GM23338 (cell line): ENCODE measurements around the gene LRP4.
A peak's percentile ranks its signal among the peaks of the same experiment; 100 is the strongest.

ENCODE experiments used
- CREB1 ChIP-seq: fragments of 250-450 bp; sonication (Bioruptor Pico); IDR thresholded peaks from 2 replicates; pipeline ENCODE4 v1.5.0; 2020; ENCODE audit warnings: low read depth, mild to moderate bottlenecking, moderate library complexity
- CTCF ChIP-seq, 2 experiments: fragments of 200-600 bp in 1 of 2; sonication (generic) in 1 of 2; conservative IDR thresholded peaks; 2 replicates each; pipeline versions ENCODE4 v1.5.1 to v1.6.1; 2016 to 2017; ENCODE audit warnings: antibody characterized with exemption in 2 of 2, low read depth in 2 of 2, mild to moderate bottlenecking in 2 of 2, moderate library complexity in 1 of 2
- EZH2 ChIP-seq: fragments of 200-600 bp; sonication (generic); IDR thresholded peaks from one replicate; pipeline ENCODE4 v1.8.0; 2017; ENCODE audit warnings: antibody characterized with exemption, mild to moderate bottlenecking, low read depth; ENCODE audit not compliant: unreplicated experiment
- EZH2phosphoT487 ChIP-seq: fragments of 200-600 bp; sonication (generic); IDR thresholded peaks from one replicate; pipeline ENCODE4 v1.8.1; 2018; ENCODE audit warnings: antibody characterized with exemption; ENCODE audit not compliant: unreplicated experiment
- JUNB ChIP-seq: IDR thresholded peaks from one replicate; pipeline ENCODE4 v1.6.1; 2016; ENCODE audit warnings: antibody characterized with exemption; ENCODE audit not compliant: unreplicated experiment
- NANOG ChIP-seq: IDR thresholded peaks from 2 replicates; pipeline ENCODE4 v1.6.1; 2016; ENCODE audit warnings: antibody characterized with exemption, borderline replicate concordance
- POLR2AphosphoS5 ChIP-seq: IDR thresholded peaks from 2 replicates; pipeline ENCODE4 v1.6.1; 2016; ENCODE audit warnings: antibody characterized with exemption, low read depth
- REST ChIP-seq: IDR thresholded peaks from one replicate; pipeline ENCODE4 v1.6.1; 2018; ENCODE audit warnings: antibody characterized with exemption; ENCODE audit not compliant: unreplicated experiment
- ZNF331 ChIP-seq: fragments of 250-450 bp; sonication (Bioruptor Pico); IDR thresholded peaks from 2 replicates; pipeline ENCODE4 v1.5.0; 2020; ENCODE audit warnings: low read depth, mild to moderate bottlenecking, moderate library complexity
- ZNF462 ChIP-seq: fragments of 250-450 bp; sonication (Bioruptor Pico); IDR thresholded peaks from 2 replicates; pipeline ENCODE4 v1.5.0; 2020; ENCODE audit warnings: mild to moderate bottlenecking, moderate library complexity

- peak; percentile 35 to 38 for TF ChIP-seq CTCF (conservative IDR thresholded peaks at IDR 0.05; ENCODE audit: low read depth in 2 of 2)
- no peak for TF ChIP-seq POLR2AphosphoS5
- no peak for TF ChIP-seq ZNF462 (CRISPR knock-in tag)
- no peak for TF ChIP-seq EZH2
- no peak for TF ChIP-seq JUNB
- TF ChIP-seq NANOG, result no peak
- no peak for TF ChIP-seq EZH2phosphoT487
- TF ChIP-seq CREB1 (CRISPR knock-in tag), result no peak
- no peak for TF ChIP-seq REST
- no peak for TF ChIP-seq ZNF331 (CRISPR knock-in tag)
These were observed 109.4 kb downstream of the LRP4 start for GRCh38 chr11:46808799-46809431.
